Liver (tissue), 9 donors: Measurements from ENCODE around the gene EIF3CL. TPM values are rescaled to one million over a fixed set of nuclear protein-coding genes. Genes with fewer than 3 reads are reported as not detected.
"Not testable (repeated sequence)": the region's sequence is repeated elsewhere in the genome, so short reads cannot be mapped to it uniquely, and the experiment has no call there.

ENCODE experiments used
- DNase-seq: peaks from one replicate; pipeline ENCODE4 v3.0.0-alpha.2; 2017; ENCODE audit warnings: low spot score
- H3K27ac ChIP-seq, 2 donors: one replicate each; pipeline ENCODE4 v1.7.0; 2013; ENCODE audit warnings: inconsistent platforms in 2 of 2, low read length in 2 of 2, control low read depth in 1 of 2, low read depth in 1 of 2, mild to moderate bottlenecking in 1 of 2
- H3K27me3 ChIP-seq, 4 donors: one replicate each; pipeline versions ENCODE4 v1.6.1 to v1.7.0; 2013; ENCODE audit warnings: low read length in 3 of 4, inconsistent platforms in 1 of 4, mild to moderate bottlenecking in 1 of 4, moderate library complexity in 1 of 4; ENCODE audit not compliant: control insufficient read depth in 4 of 4, insufficient read depth in 4 of 4
- H3K36me3 ChIP-seq, 4 donors: one replicate each; pipeline versions ENCODE4 v1.6.1 to v1.7.0; 2013; ENCODE audit warnings: low read length in 3 of 4, mild to moderate bottlenecking in 3 of 4, low read depth in 1 of 4, moderate library complexity in 1 of 4; ENCODE audit not compliant: control insufficient read depth in 4 of 4, insufficient read depth in 3 of 4
- H3K4me1 ChIP-seq, 4 donors: one replicate each; pipeline versions ENCODE4 v1.6.1 to v1.7.0; 2013; ENCODE audit warnings: low read length in 3 of 4, mild to moderate bottlenecking in 3 of 4, moderate library complexity in 1 of 4; ENCODE audit not compliant: control insufficient read depth in 4 of 4, insufficient read depth in 4 of 4
- H3K4me3 ChIP-seq, 3 donors: one replicate each; pipeline versions ENCODE4 v1.6.1 to v1.7.0; 2013; ENCODE audit warnings: low read length in 3 of 3, control low read depth in 1 of 3, low read depth in 1 of 3, mild to moderate bottlenecking in 1 of 3
- H3K9ac ChIP-seq, 2 donors: one replicate each; pipeline ENCODE4 v1.7.0; 2013; ENCODE audit warnings: low read length in 2 of 2, mild to moderate bottlenecking in 2 of 2, moderate library complexity in 2 of 2, control low read depth in 1 of 2, low read depth in 1 of 2
- H3K9me3 ChIP-seq, 4 donors: one replicate each; pipeline versions ENCODE4 v1.6.1 to v1.7.0; 2013; ENCODE audit warnings: low read length in 3 of 4; ENCODE audit not compliant: control insufficient read depth in 4 of 4
- WGBS: extraction: QIAGEN DNeasy Blood & Tissue Kit; methylation state at CpG from one replicate; pipeline ENCODE4 v1.1.7; 2013; 5-methylcytosine and 5-hydroxymethylcytosine counted together
- polyA plus RNA-seq, 2 donors: library from polyadenylated mRNA; stranded (reverse) in 1 of 2; unstranded in 1 of 2; fragments of 200-250 nt in 1 of 2; fragments of >200 nt in 1 of 2; fragmentation: Nextera tagmentation in 1 of 2; extraction: Ambion mirVana in 1 of 2; gene quantifications; one replicate each; pipeline versions ENCODE4 v1.2.1 to v1.2.3, GENCODE V29; 2013 to 2015
- total RNA-seq, 2 donors: library from RNA; depleted of rRNA; stranded (reverse); fragments of >200 nt; gene quantifications; one replicate each; pipeline ENCODE4 v1.2.3, GENCODE V29; 2014
- donor health status: healthy.
- donor health status: healthy.
- donor health status: healthy.
- donor health status: healthy.
- donor health status: healthy.

Gene EIF3CL
- total RNA-seq = 100 to 1,000 TPM in 1 of 2 donors, 10 to 100 TPM in 1; 81.8 to 103 TPM
- polyA plus RNA-seq = 10 to 100 TPM in 1 of 2 donors, under 1 TPM in 1; 0.11 to 54.4 TPM

- H3K9ac ChIP-seq, H3K27ac ChIP-seq, H3K36me3 ChIP-seq, DNase-seq, H3K9me3 ChIP-seq, H3K4me1 ChIP-seq, H3K27me3 ChIP-seq: not testable (repeated sequence)
- H3K4me3 ChIP-seq = peak within 1 kb of the TSS in 2 of 3 donors; percentile 50 to 66
- WGBS = no CpG with 5 or more reads among the region's 66 CpGs
Measured at GRCh38 chr16:28403220-28404072, at the start of gene EIF3CL. EIF3CL (minus strand) TSS chr16:28403841; CDS start chr16:28403618, 223 bp downstream.

- not testable (repeated sequence) for DNase-seq
Measured at GRCh38 chr16:28447081-28447480, 43.4 kb upstream of the EIF3CL start.

GRCh38 chr16:28446388-28446787, 42.7 kb upstream of the EIF3CL start:
- not testable (repeated sequence) for H3K4me1 ChIP-seq, H3K9me3 ChIP-seq, H3K27me3 ChIP-seq, DNase-seq, H3K36me3 ChIP-seq, H3K27ac ChIP-seq, H3K9ac ChIP-seq, H3K4me3 ChIP-seq
- no CpG with 5 or more reads among the region's 4 CpGs for WGBS

More at GRCh38 chr16:28447081-28447480, 43.4 kb upstream of the EIF3CL start:
- H3K27me3 ChIP-seq, H3K9ac ChIP-seq, H3K9me3 ChIP-seq, H3K4me1 ChIP-seq, H3K36me3 ChIP-seq, H3K4me3 ChIP-seq, H3K27ac ChIP-seq: not testable (repeated sequence)
- WGBS = no CpG with 5 or more reads among the region's 6 CpGs

- not testable (repeated sequence) for H3K36me3 ChIP-seq, H3K4me1 ChIP-seq, H3K4me3 ChIP-seq, DNase-seq, H3K27ac ChIP-seq, H3K9ac ChIP-seq, H3K27me3 ChIP-seq, H3K9me3 ChIP-seq
- 89% methylated on average over 4 of the region's 6 CpGs for WGBS
Measured at GRCh38 chr16:28443943-28444342, 40.3 kb upstream of the EIF3CL start.

GRCh38 chr16:28438899-28439298, 35.3 kb upstream of the EIF3CL start:
- not testable (repeated sequence) for H3K36me3 ChIP-seq, H3K9me3 ChIP-seq, H3K27me3 ChIP-seq, H3K9ac ChIP-seq, H3K27ac ChIP-seq, H3K4me3 ChIP-seq, DNase-seq, H3K4me1 ChIP-seq
- 67% methylated on average over 3 of the region's 6 CpGs for WGBS

- H3K27ac ChIP-seq, H3K27me3 ChIP-seq, DNase-seq, H3K4me3 ChIP-seq, H3K4me1 ChIP-seq, H3K9me3 ChIP-seq, H3K9ac ChIP-seq, H3K36me3 ChIP-seq: not testable (repeated sequence)
- WGBS = 97% methylated on average over 21 of the region's 29 CpGs
Measured at GRCh38 chr16:28435340-28435739, 31.7 kb upstream of the EIF3CL start.

GRCh38 chr16:28426060-28426680, 22.5 kb upstream of the EIF3CL start:
- DNase-seq, H3K9ac ChIP-seq, H3K4me1 ChIP-seq, H3K27ac ChIP-seq, H3K4me3 ChIP-seq, H3K36me3 ChIP-seq, H3K27me3 ChIP-seq, H3K9me3 ChIP-seq: not testable (repeated sequence)
- 63% methylated on average over 1 of the region's 10 CpGs for WGBS

GRCh38 chr16:28421071-28421750, 17.6 kb upstream of the EIF3CL start:
- not testable (repeated sequence) for H3K27ac ChIP-seq, DNase-seq, H3K27me3 ChIP-seq, H3K9me3 ChIP-seq, H3K9ac ChIP-seq, H3K36me3 ChIP-seq, H3K4me3 ChIP-seq, H3K4me1 ChIP-seq
- WGBS = no CpG with 5 or more reads among the region's 11 CpGs
